WTC11 (cell line): ENCODE results near the gene NDC1. TPM values are rescaled to one million over a fixed set of nuclear protein-coding genes. Genes with fewer than 3 reads are reported as not detected.

Experiments
- ATAC-seq: fragments of 200-7000 bp; cut with Tn5 transposase; 2 replicates; pipeline ENCODE4 v1.10.0; 2021; ENCODE audit warnings: mild to moderate bottlenecking, moderate library complexity
- CTCF ChIA-PET: fragments of 300-600 bp; sonication (Branson Sonifier 250); formaldehyde crosslinking; loops from one replicate; lab custom pipeline; 2021; ENCODE audit warnings: antibody characterized with exemption; lab: Charles Lee
- POLR2A ChIA-PET: fragments of 350-600 bp; sonication (Branson Sonifier 250); formaldehyde crosslinking; loops from one replicate; lab custom pipeline; 2021; ENCODE audit warnings: antibody characterized with exemption; lab: Charles Lee
- DNase-seq: peaks from one replicate; pipeline ENCODE4 v3.0.0; 2021; ENCODE audit warnings: low spot score
- H3K27ac Mint-ChIP-seq: 2 replicates; pipeline ENCODE4 v1.8.0; 2021; ENCODE audit warnings: mixed read lengths
- H3K27me3 Mint-ChIP-seq: 2 replicates; pipeline ENCODE4 v1.8.0; 2021; ENCODE audit warnings: low read depth, mild to moderate bottlenecking, moderate library complexity, mixed read lengths
- H3K36me3 Mint-ChIP-seq: 2 replicates; pipeline ENCODE4 v1.8.0; 2021; ENCODE audit warnings: mixed read lengths
- H3K4me1 Mint-ChIP-seq: 2 replicates; pipeline ENCODE4 v1.8.0; 2022; ENCODE audit warnings: mixed read lengths
- H3K4me3 Mint-ChIP-seq: 2 replicates; pipeline ENCODE4 v1.8.0; 2021; ENCODE audit warnings: mild to moderate bottlenecking, moderate library complexity, mixed read lengths
- H3K9me3 Mint-ChIP-seq: 2 replicates; pipeline ENCODE4 v1.8.0; 2021; ENCODE audit warnings: mixed read lengths
- ATF1 ChIP-seq: sonication (generic); formaldehyde crosslinking; IDR thresholded peaks from 2 replicates; pipeline ENCODE4 v1.8.1; 2023; ENCODE audit warnings: mild to moderate bottlenecking, moderate library complexity, missing genetic modification reagents
- CREM ChIP-seq: sonication (generic); formaldehyde crosslinking; IDR thresholded peaks from 2 replicates; pipeline ENCODE4 v1.8.1; 2022; ENCODE audit warnings: mild to moderate bottlenecking, missing genetic modification reagents, moderate library complexity
- ESRRA ChIP-seq: sonication (generic); formaldehyde crosslinking; IDR thresholded peaks from 2 replicates; pipeline ENCODE4 v1.8.1; 2022; ENCODE audit warnings: mild to moderate bottlenecking, missing genetic modification reagents, borderline replicate concordance
- ETV6 ChIP-seq: sonication (generic); formaldehyde crosslinking; IDR thresholded peaks from 2 replicates; pipeline ENCODE4 v1.8.1; 2022; ENCODE audit warnings: mild to moderate bottlenecking, missing genetic modification reagents
- FOXK1 ChIP-seq: sonication (generic); formaldehyde crosslinking; IDR thresholded peaks from 2 replicates; pipeline ENCODE4 v1.8.0; 2022; ENCODE audit warnings: mild to moderate bottlenecking, moderate library complexity, missing genetic modification reagents
- FOXP1 ChIP-seq: sonication (generic); formaldehyde crosslinking; IDR thresholded peaks from 2 replicates; pipeline ENCODE4 v1.8.0; 2022; ENCODE audit warnings: missing genetic modification reagents, mild to moderate bottlenecking, moderate library complexity, borderline replicate concordance
- FOXP4 ChIP-seq: sonication (generic); formaldehyde crosslinking; IDR thresholded peaks from 2 replicates; pipeline ENCODE4 v1.8.0; 2022; ENCODE audit warnings: mild to moderate bottlenecking, missing genetic modification reagents
- GTF2I ChIP-seq: fragments of 250-450 bp; sonication (Bioruptor Pico); conservative IDR thresholded peaks from 2 replicates; pipeline ENCODE4 v1.4.0; 2021; ENCODE audit warnings: mild to moderate bottlenecking
- MAX ChIP-seq: sonication (generic); formaldehyde crosslinking; IDR thresholded peaks from 2 replicates; pipeline ENCODE4 v1.8.0; 2022; ENCODE audit warnings: mild to moderate bottlenecking, missing genetic modification reagents
- MYBL2 ChIP-seq: sonication (generic); formaldehyde crosslinking; IDR thresholded peaks from 2 replicates; pipeline ENCODE4 v1.8.1; 2023; ENCODE audit warnings: mild to moderate bottlenecking, moderate library complexity, missing genetic modification reagents
- PRRX2 ChIP-seq: fragments of 250-450 bp; sonication (Bioruptor Pico); IDR thresholded peaks from 2 replicates; pipeline ENCODE4 v1.8.0; 2021; ENCODE audit warnings: mild to moderate bottlenecking
- SOX15 ChIP-seq: fragments of 250-450 bp; sonication (Bioruptor Pico); IDR thresholded peaks from 2 replicates; pipeline ENCODE4 v1.9.0; 2021; ENCODE audit warnings: mild to moderate bottlenecking
- TEAD1 ChIP-seq: sonication (generic); formaldehyde crosslinking; IDR thresholded peaks from 2 replicates; pipeline ENCODE4 v1.8.0; 2022; ENCODE audit warnings: mild to moderate bottlenecking, missing genetic modification reagents
- USF2 ChIP-seq: sonication (generic); formaldehyde crosslinking; IDR thresholded peaks from 2 replicates; pipeline ENCODE4 v1.8.1; 2023; ENCODE audit warnings: mild to moderate bottlenecking, missing genetic modification reagents, moderate library complexity
- ZMAT4 ChIP-seq: fragments of 250-450 bp; sonication (Bioruptor Pico); IDR thresholded peaks from 2 replicates; pipeline ENCODE4 v1.9.0; 2021; ENCODE audit warnings: mild to moderate bottlenecking
- ZNF219 ChIP-seq: sonication (generic); formaldehyde crosslinking; IDR thresholded peaks from 2 replicates; pipeline ENCODE4 v1.8.0; 2023; ENCODE audit warnings: missing genetic modification reagents, mild to moderate bottlenecking, borderline replicate concordance
- ZNF423 ChIP-seq: fragments of 250-450 bp; sonication (Bioruptor Pico); IDR thresholded peaks from 2 replicates; pipeline ENCODE4 v2.1.2; 2022; ENCODE audit warnings: mild to moderate bottlenecking, moderate library complexity
- ZNF671 ChIP-seq: fragments of 250-450 bp; sonication (Bioruptor Pico); IDR thresholded peaks from 2 replicates; pipeline ENCODE4 v1.8.0; 2021; ENCODE audit warnings: mild to moderate bottlenecking
- total RNA-seq: library from RNA; stranded (reverse); gene quantifications from 3 replicates; pipeline ENCODE4 v1.2.3, GENCODE V29; 2021

The NDC1 gene
- total RNA-seq, 1 experiment from 2014 or later = 52.4 TPM

GRCh38 chr1:53738205-53739108 lies 99.6 kb downstream of the NDC1 start:
- ATAC-seq (no peak), DNase-seq (peak; percentile 22)
- CTCF ChIA-PET = interaction anchor here (0.9 to 3.8 kb wide), 4 partner anchors 14 to 253 kb away, joined by 3 to 15 read pairs (median 4); no protein-coding TSS in a partner anchor
- POLR2A ChIA-PET = no interaction called here
- Mint-ChIP-seq H3K27ac (no peak overlapping the region), H3K9me3 (peaks cover 8% of the 10 kb centered on the region), H3K27me3 (peaks cover 91% of the 10 kb centered on the region), H3K4me1 (peaks cover 7% of the 10 kb centered on the region), H3K36me3 (no peaks in the 10 kb centered on the region), H3K4me3 (peak overlapping the region; percentile 56)
- TF ChIP-seq FOXP1 (CRISPR knock-in tag) = 0 out of 2 replicates have a peak, but pooled peaks have one; percentile 48
- TF ChIP-seq PRRX2 = no peak
- 0 out of 2 replicates have a peak, but pooled peaks have one; percentile 57 for TF ChIP-seq MYBL2

- H3K9me3 Mint-ChIP-seq = peaks cover 1% of the 10 kb centered on the region
- peak overlapping the region; percentile 56 for H3K4me3 Mint-ChIP-seq
- H3K27ac Mint-ChIP-seq = no peak overlapping the region
- no peak for ATAC-seq
- no peaks in the 10 kb centered on the region for H3K36me3 Mint-ChIP-seq
- CTCF ChIA-PET = interaction anchor here (1.4 to 3.9 kb wide), 5 partner anchors 13 to 252 kb away, joined by 3 to 17 read pairs (median 8); no protein-coding TSS in a partner anchor
- H3K27me3 Mint-ChIP-seq = peaks cover 84% of the 10 kb centered on the region
- TF ChIP-seq ETV6 (0 out of 2 replicates have a peak, but pooled peaks have one; percentile 46), SOX15 (CRISPR knock-in tag) (no peak), FOXP4 (CRISPR knock-in tag) (peak; percentile 50; the same call in 1 of the 2 replicates), ZNF219 (peak; percentile 46; the same call in 1 of the 2 replicates), ATF1 (CRISPR knock-in tag) (0 out of 2 replicates have a peak, but pooled peaks have one; percentile 4), FOXK1 (0 out of 2 replicates have a peak, but pooled peaks have one; percentile 19), GTF2I (CRISPR knock-in tag) (no peak), MAX (CRISPR knock-in tag) (peak; percentile 39; the same call in 1 of the 2 replicates), ZNF423 (CRISPR knock-in tag) (peak; percentile 75), TEAD1 (CRISPR knock-in tag) (0 out of 2 replicates have a peak, but pooled peaks have one; percentile 26)
- H3K4me1 Mint-ChIP-seq = peaks cover 7% of the 10 kb centered on the region
- POLR2A ChIA-PET = no interaction called here
- DNase-seq = peak; percentile 55
Observed at GRCh38 chr1:53737648-53738204, 100.4 kb downstream of the NDC1 start.

- Mint-ChIP-seq H3K27ac (no peak overlapping the region), H3K4me1 (peaks cover 7% of the 10 kb centered on the region), H3K9me3 (no peaks in the 10 kb centered on the region), H3K27me3 (peaks cover 72% of the 10 kb centered on the region), H3K36me3 (no peaks in the 10 kb centered on the region), H3K4me3 (no peak overlapping the region)
- DNase-seq (no peak), ATAC-seq (no peak)
- ChIA-PET CTCF (interaction anchor here (1.8 to 3.9 kb wide), 3 partner anchors 12 to 251 kb away, joined by 8 to 17 read pairs (median 15); no protein-coding TSS in a partner anchor), POLR2A (no interaction called here)
- no peak for TF ChIP-seq ZNF671 (CRISPR knock-in tag)
- no peak for TF ChIP-seq GTF2I (CRISPR knock-in tag)
- no peak for TF ChIP-seq CREM (CRISPR knock-in tag)
- TF ChIP-seq USF2 (CRISPR knock-in tag) = no peak
- TF ChIP-seq ZMAT4 (CRISPR knock-in tag) = no peak
- TF ChIP-seq ESRRA (CRISPR knock-in tag) = no peak
Observed at GRCh38 chr1:53736290-53736689, 101.8 kb downstream of the NDC1 start.
